HG02798 (cell line): ENCODE results near the gene PDCL3.

Source experiments
- ATAC-seq: cut with Tn5 transposase; IDR thresholded peaks from one replicate; pipeline ENCODE4 v1.9.1; 2021; ENCODE audit warnings: mild to moderate bottlenecking; ENCODE audit not compliant: unreplicated experiment, poor library complexity

Gene PDCL3

GRCh38 chr2:100562613-100563406 lies at the start of gene PDCL3:
PDCL3 (plus strand) TSS chr2:100562993; CDS start chr2:100563068, 75 bp downstream.
- peak; percentile 96 for ATAC-seq

DNA sequence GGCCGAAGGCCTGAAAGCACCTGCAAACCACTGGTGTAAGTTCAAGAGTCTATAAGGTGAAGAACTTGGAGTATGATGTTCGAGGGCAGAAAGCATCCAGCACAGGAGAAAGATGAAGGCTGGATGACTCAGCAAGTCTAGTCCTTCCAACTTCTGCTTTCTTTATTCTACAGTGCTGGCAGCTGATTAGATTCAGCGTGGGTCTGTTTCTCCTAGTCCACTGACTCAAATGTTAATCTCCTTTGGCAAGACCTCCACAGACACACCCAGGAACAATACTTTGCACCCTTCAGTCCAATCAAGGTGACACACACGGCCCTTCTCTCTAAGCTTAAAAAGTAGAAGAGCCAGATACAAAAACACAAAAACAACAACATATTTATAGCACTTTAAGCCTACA lies 49.1 kb upstream of the PDCL3 start:
- ATAC-seq: no peak

DNA sequence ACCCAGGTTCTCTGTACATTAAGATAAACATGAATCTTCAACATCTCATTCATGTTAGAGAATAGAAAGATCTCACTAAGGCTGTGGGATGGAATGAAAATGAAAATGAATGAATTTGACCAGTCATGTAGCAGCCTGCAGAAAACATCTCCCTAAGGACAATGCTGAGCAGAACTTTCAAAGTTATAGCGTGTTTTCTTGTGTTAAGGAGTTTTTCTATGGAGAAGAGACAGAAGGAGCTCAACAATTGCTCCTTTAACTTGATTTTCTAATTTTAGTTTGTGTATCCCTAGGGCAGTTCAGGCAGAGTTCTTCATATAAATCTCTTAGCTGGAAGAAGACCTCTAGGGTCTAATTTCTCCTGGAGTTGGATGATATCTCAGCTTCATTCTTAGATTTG lies 45.2 kb upstream of the PDCL3 start:
- ATAC-seq: no peak

- no peak for ATAC-seq
These were observed 44.0 kb upstream of the PDCL3 start for GRCh38 chr2:100518801-100519200.

- no peak for ATAC-seq
These were observed 42.6 kb upstream of the PDCL3 start for GRCh38 chr2:100520224-100520623.

- no peak for ATAC-seq
These were observed 40.4 kb upstream of the PDCL3 start for GRCh38 chr2:100522430-100522829.

GRCh38 chr2:100524331-100524730 lies 38.5 kb upstream of the PDCL3 start:
- ATAC-seq: no peak

DNA sequence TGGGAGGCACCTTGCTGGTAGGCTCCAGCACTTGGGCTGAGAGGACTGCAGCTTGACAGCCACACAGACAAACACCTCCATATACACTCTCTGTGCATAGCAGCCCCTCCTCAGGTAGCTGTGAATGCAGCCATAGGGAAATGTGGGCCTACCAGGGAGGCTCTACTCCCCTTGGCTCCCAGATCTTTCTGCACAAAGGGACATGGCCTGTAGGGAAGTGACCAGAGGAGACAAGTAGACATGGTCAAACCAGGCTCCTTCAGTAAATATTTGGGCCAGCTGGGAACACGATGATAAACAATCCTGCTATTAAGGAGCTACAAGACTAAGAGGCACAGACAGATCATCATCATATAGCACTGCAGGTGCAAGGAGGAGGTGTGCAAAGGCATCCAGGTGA lies 35.9 kb upstream of the PDCL3 start:
- ATAC-seq: no peak

DNA sequence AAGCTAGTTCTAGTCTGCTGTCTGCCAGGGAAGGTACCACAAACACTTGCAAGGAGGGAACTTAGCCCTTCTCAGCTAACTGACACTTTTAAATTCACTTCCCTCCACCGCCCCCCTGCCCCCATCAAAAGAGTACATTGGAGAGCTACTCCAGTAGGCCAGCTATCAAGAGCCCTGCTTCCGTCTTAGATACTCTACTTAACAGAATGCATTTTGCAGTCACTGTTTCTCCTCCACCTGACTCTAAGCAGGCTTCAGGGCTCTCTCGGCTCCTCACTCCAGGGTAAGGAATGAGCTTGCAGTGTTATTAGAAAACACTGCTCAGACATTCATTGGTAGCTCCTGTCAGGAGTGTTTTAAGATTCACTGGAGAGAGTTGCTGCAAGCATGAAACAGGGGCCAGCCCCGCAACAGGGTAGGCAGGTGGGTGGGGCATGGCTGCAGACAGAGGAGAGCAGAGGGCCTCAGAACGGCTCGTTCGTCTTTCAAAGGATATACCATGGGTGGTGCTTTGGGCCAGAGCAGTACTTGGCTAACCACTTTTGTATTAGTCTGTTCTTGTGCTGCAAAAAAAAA lies 35.3 kb upstream of the PDCL3 start:
- no peak for ATAC-seq

GRCh38 chr2:100529176-100529575 lies 33.6 kb upstream of the PDCL3 start:
- ATAC-seq: no peak

DNA sequence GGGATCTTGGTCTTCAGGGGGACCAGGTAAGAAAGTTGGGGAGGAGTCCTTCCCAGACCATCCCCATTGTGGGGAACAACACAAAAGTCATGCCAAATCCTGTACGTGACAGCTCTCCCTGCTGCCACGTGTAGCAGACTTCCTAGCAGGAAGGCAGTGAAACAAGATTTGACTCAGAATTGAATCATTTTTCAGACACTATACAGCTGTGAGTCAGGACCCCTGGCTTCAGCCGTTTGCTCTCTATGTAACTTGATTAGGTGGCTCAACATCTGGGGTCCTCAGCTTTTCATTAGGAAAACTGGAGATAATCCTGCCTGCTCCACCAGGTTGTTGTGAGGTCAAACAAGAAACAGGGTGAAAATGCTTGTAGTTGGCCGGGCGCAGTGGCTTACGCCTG lies 32.9 kb upstream of the PDCL3 start:
- no peak for ATAC-seq

- ATAC-seq: no peak
These were observed 26.9 kb upstream of the PDCL3 start for GRCh38 chr2:100535855-100536254.

DNA sequence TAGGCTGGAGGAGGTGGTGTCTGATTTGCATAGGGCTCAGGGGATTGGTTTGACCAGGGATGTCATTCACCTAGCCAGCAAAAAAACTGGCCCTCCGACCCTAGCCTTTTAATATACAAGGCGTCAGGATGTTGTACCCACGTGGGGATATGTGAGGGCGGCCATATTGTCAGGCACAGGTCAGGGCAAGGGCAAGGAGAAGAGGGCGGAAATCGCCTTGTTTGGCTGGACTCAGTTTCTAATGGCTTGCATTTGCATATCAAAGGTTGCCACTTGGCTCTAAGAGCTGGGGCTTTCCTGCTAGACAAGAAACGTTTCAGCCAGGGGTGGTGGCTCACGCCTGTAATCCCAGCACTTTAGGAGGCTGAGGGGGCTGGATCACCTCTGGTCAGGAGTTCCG lies 24.9 kb upstream of the PDCL3 start:
- no peak for ATAC-seq

- ATAC-seq: no peak
These were observed 23.6 kb upstream of the PDCL3 start for GRCh38 chr2:100539221-100539620.

DNA sequence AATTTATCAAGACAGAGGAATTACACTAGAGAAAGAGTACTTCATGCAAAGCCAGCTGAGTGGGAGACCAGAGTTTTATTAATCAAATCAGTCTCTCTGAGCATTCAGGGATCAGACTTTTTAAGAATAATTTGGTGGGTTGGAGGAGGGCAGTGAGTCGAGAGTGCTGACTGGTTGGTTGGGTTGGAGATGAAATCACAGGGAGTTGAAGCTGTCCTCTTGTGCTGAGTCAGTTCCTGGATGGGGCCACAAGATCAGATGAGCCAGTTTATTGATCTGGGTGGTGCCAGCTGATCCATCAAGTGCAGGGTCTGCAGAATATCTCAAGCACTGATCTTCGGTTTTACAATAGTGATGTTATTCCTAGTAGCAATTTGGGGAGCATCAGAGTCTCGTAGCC lies 21.4 kb upstream of the PDCL3 start:
- no peak for ATAC-seq

- no peak for ATAC-seq
These were observed 20.4 kb upstream of the PDCL3 start for GRCh38 chr2:100542418-100542817.

- no peak for ATAC-seq
These were observed 17.7 kb upstream of the PDCL3 start for GRCh38 chr2:100544911-100545596.

DNA sequence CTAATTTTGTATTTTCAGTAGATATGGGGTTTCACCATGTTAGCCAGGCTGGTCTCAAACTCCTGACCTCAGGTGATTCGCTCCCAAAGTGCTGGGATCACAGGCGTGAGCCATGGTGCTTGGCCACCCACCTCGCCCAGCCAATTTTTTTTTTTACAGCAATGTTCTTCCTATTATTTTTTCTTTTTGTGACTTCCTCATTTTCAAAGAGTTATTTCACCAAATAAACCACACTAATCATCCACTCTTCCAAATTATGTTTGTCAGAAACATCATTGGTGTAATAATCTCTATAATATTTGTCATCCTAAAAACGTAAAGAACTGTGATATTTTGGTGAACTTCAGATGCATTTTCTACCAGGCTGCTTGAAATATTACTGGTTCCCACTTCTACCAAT lies 16.3 kb upstream of the PDCL3 start:
- no peak for ATAC-seq

GRCh38 chr2:100548771-100549170 lies 14.0 kb upstream of the PDCL3 start:
- ATAC-seq: no peak

- no peak for ATAC-seq
These were observed 11.5 kb upstream of the PDCL3 start for GRCh38 chr2:100551303-100551702.

DNA sequence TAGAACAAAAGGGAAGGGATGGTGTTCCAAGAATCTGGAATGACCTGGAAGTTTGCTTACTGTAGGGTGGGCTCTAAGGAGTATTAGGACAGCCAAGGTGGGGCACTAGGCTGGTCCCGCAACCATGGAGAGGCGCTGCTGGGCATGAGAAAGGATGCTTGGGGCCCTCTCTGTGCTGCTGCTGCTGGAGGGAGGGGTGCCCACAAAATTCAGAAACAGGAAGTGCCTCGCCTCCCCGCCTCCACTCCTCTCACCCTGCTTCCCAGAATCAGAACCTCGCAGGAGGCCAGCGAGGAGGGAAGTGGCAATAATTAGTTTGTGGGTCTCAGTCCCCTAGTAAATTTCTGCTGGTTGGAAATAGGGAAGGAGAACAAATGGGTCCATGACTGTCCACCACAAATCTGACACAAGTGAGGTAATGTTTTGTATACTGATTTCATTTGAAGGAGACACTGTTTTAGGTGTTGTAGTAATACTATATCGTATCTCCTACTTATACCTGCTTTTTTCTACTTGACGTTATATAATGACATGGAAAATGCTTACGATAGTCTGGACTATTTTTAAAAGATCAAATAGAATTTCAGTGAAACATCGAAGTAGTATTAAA lies 7.9 kb upstream of the PDCL3 start:
- ATAC-seq: no peak
